ENCODE measurements around the gene COL23A1. TPM values are rescaled to one million over a fixed set of nuclear protein-coding genes. Genes with fewer than 3 reads are reported as not detected.

COL23A1 gene
- total RNA-seq, 2 donors from 2014 or later: 0.17 to 0.19 TPM

DNA sequence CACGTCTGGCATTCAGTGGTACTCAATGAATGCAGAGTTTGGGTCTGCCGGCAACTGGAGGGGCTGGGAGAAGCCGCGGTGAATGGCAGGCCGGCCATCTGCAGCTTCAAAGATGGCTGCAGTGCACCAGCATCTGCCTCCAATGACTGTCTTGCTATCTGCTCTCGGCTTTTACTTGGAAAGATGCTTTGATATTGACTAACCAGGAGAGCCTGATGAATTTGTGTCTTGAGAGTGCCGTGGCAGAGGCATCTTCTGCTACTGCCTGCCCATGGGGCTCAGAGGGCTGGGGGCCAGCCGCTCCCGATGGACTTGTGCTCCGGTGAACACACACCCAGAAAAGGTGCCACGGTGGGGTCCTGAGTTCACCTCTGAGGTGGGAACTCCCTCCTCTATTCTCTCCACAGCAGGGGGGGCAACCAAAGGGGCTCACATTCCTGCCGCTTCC lies 164.5 kb downstream of the COL23A1 start:
- peaks cover 0 to 2% of the 10 kb centered on the region in 2 donors for H3K27me3 Mint-ChIP-seq
- H3K9me3 Mint-ChIP-seq: no peaks in the 10 kb centered on the region
- H3K4me1 Mint-ChIP-seq (ENCODE audit: low read depth in 2 of 2): no peaks in the 10 kb centered on the region
- no peak overlapping the region for H3K27ac Mint-ChIP-seq
- no peak for DNase-seq (ENCODE audit: low spot score)
- H3K36me3 Mint-ChIP-seq: no peaks in the 10 kb centered on the region
- no peak for ATAC-seq
- no peak overlapping the region for H3K4me3 Mint-ChIP-seq

DNA sequence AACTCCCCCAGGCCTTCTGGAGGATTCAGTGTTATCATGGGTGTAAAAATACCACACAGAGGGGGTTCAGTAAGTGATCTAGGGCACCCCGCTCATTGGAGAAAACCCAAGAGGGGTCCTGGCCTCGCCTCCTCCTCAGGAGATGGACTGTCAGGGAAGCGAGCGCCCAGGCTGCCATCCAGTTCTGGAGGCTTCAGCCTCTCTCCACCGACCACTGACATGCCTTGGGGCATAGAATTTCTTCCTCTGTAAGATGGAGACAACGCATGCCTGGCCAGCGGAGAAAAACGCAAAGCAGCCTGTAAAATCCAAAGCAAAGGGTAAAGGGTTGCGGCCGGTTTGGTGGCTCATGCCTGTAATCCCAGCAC lies 165.4 kb downstream of the COL23A1 start:
- peaks cover 0 to 3% of the 10 kb centered on the region in 2 donors for H3K27me3 Mint-ChIP-seq
- H3K36me3 Mint-ChIP-seq: no peaks in the 10 kb centered on the region
- no peak for DNase-seq (ENCODE audit: low spot score)
- H3K27ac Mint-ChIP-seq: no peak overlapping the region
- no peak overlapping the region for H3K4me3 Mint-ChIP-seq
- ATAC-seq: no peak
- no peaks in the 10 kb centered on the region for H3K4me1 Mint-ChIP-seq (ENCODE audit: low read depth in 2 of 2)
- H3K9me3 Mint-ChIP-seq: no peaks in the 10 kb centered on the region

GRCh38 chr5:178423901-178424809 lies 166.0 kb downstream of the COL23A1 start:
- no peak overlapping the region for H3K27ac Mint-ChIP-seq
- ATAC-seq (no peak), DNase-seq (ENCODE audit: low spot score) (no peak)
- H3K36me3 Mint-ChIP-seq: no peaks in the 10 kb centered on the region
- no peaks in the 10 kb centered on the region for H3K4me1 Mint-ChIP-seq (ENCODE audit: low read depth in 2 of 2)
- H3K27me3 Mint-ChIP-seq: peaks cover 0 to 6% of the 10 kb centered on the region in 2 donors
- H3K9me3 Mint-ChIP-seq: no peaks in the 10 kb centered on the region
- H3K4me3 Mint-ChIP-seq: no peak overlapping the region

DNA sequence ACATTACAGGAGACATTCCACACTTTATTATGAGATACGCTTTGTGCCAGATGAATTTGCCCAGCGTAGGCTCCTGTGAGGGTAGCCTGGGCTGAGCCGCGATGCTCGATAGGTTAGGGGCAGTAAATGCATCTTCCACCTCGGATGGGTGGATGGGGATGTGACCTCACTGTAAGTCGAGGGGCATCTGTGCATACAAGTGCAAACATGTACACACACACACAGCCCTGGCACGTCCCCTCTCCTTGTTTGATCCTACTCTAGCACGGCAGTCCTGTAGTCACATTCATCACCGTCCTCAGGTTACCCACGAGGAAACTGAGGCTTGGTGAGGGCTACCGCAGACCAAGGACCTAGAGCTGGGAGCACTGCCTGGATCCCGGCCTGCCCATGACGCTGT lies 166.8 kb downstream of the COL23A1 start:
- ATAC-seq (no peak), DNase-seq (ENCODE audit: low spot score) (no peak)
- Mint-ChIP-seq H3K4me1 (ENCODE audit: low read depth in 2 of 2) (no peaks in the 10 kb centered on the region), H3K9me3 (no peaks in the 10 kb centered on the region), H3K4me3 (no peak overlapping the region), H3K27ac (no peak overlapping the region), H3K27me3 (peaks cover 0 to 6% of the 10 kb centered on the region in 2 donors), H3K36me3 (no peaks in the 10 kb centered on the region)

DNA sequence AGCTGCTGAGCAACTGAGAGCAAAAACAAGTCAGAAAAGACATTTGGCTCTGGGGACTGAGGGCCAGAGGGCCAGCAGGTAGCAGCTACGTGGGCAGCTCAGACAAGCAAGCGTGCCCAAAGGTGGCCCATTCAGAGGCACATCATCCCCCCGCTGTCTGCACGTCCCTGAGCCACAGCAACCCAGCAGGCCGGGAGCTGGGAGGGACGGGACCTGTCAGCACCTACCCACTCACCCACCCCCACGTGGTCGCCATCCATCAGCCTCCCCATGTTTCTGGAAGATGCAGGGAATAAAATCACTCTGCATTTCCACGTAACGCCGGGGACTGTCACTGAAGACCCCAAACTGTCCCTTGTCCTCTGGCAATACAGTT lies 167.8 kb downstream of the COL23A1 start:
- no peak for DNase-seq (ENCODE audit: low spot score)
- Mint-ChIP-seq H3K9me3 (no peaks in the 10 kb centered on the region), H3K36me3 (no peaks in the 10 kb centered on the region), H3K27me3 (peaks cover 1 to 9% of the 10 kb centered on the region in 2 donors), H3K27ac (no peak overlapping the region), H3K4me1 (ENCODE audit: low read depth in 2 of 2) (peaks cover 0 to 1% of the 10 kb centered on the region in 2 donors), H3K4me3 (no peak overlapping the region)
- ATAC-seq: no peak

- Mint-ChIP-seq H3K4me1 (ENCODE audit: low read depth in 2 of 2) (peaks cover 0 to 4% of the 10 kb centered on the region in 2 donors), H3K9me3 (no peaks in the 10 kb centered on the region), H3K27ac (no peak overlapping the region), H3K27me3 (peaks cover 6 to 14% of the 10 kb centered on the region in 2 donors), H3K36me3 (no peaks in the 10 kb centered on the region), H3K4me3 (no peak overlapping the region)
- DNase-seq (ENCODE audit: low spot score) (no peak), ATAC-seq (no peak)
Observed at GRCh38 chr5:178421699-178422399, 168.3 kb downstream of the COL23A1 start.

DNA sequence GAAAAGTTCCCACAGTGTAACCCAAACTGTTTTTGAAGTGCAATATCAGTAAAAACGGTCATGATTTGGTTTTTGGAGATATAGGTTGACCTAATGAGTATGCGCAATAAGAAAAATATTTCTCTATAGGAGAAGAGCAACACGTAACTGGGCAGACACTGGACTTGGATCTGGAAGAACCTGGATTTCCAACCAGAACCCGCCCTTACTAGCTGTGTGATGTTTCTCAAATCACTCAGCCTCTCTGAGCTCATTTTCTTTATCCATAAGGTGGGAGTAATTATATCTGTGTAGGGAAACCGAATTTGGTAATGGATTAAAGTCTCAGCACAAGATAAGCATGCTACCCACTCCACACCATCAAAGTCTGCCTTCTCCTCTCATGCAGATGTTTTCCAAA lies 169.1 kb downstream of the COL23A1 start:
- ATAC-seq: no peak
- Mint-ChIP-seq H3K27me3 (peaks cover 8 to 14% of the 10 kb centered on the region in 2 donors), H3K4me3 (no peak overlapping the region), H3K4me1 (ENCODE audit: low read depth in 2 of 2) (peaks cover 0 to 4% of the 10 kb centered on the region in 2 donors), H3K9me3 (no peaks in the 10 kb centered on the region), H3K36me3 (no peaks in the 10 kb centered on the region), H3K27ac (no peak overlapping the region)
- no peak for DNase-seq (ENCODE audit: low spot score)

DNA sequence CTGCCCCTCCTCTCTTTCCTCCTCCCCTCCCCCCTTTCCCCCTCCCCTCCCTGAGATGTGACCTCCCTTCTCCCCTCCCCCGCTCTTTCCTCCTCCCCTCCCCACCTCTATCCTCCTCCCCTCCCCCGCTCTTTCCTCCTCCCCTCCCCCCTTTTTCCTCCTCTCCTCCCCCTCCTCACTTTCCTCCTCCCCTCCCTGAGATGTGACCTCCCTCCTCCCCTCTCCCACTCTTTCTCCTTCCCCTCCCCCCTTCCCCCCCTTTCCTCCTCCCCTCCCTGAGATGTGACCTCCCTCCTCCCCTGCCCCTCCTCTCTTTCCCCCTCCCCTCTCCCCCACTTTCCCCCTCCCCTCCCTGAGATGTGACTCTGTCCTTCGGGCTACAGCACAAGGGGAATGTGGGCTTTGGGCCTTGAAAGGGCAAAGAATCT lies 169.8 kb downstream of the COL23A1 start:
- no peak overlapping the region for H3K27ac Mint-ChIP-seq
- no peaks in the 10 kb centered on the region for H3K9me3 Mint-ChIP-seq
- H3K4me3 Mint-ChIP-seq: no peak overlapping the region
- H3K36me3 Mint-ChIP-seq: no peaks in the 10 kb centered on the region
- ATAC-seq: no peak
- H3K27me3 Mint-ChIP-seq: peaks cover 8 to 14% of the 10 kb centered on the region in 2 donors
- DNase-seq (ENCODE audit: low spot score): no peak
- H3K4me1 Mint-ChIP-seq (ENCODE audit: low read depth in 2 of 2): peaks cover 0 to 4% of the 10 kb centered on the region in 2 donors

DNA sequence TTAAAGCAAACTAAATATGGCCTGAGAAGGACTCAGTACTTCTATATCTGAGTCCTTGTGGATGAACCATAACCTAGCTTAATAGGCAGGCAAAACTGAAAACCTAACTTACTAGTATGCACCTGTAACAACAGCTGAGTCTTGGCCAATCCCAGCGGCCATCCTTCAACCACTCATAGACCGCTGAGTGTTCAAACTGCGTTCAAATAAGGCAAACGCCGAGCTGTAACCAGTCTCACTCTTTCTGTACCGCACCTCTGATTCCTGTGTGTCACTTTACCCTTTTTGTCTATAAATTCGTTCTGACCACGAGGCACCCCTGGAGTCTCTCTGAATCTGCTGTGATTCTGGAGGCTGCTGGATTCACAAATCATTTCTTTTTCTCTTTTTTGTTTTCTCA lies 170.5 kb downstream of the COL23A1 start:
- no peak overlapping the region for H3K27ac Mint-ChIP-seq

GRCh38 chr5:178419196-178419595 lies 171.0 kb downstream of the COL23A1 start:
- no peaks in the 10 kb centered on the region for H3K36me3 Mint-ChIP-seq
- peaks cover 8 to 14% of the 10 kb centered on the region in 2 donors for H3K27me3 Mint-ChIP-seq
- H3K4me3 Mint-ChIP-seq: no peak overlapping the region
- ATAC-seq (no peak), DNase-seq (ENCODE audit: low spot score) (no peak)
- peaks cover 0 to 4% of the 10 kb centered on the region in 2 donors for H3K4me1 Mint-ChIP-seq (ENCODE audit: low read depth in 2 of 2)
- no peaks in the 10 kb centered on the region for H3K9me3 Mint-ChIP-seq
- H3K27ac Mint-ChIP-seq: no peak overlapping the region

More for the DNA sequence above, 170.5 kb downstream of the COL23A1 start:
- DNase-seq (ENCODE audit: low spot score) (no peak), ATAC-seq (no peak)
- peaks cover 8 to 14% of the 10 kb centered on the region in 2 donors for H3K27me3 Mint-ChIP-seq
- H3K9me3 Mint-ChIP-seq: no peaks in the 10 kb centered on the region
- peaks cover 0 to 4% of the 10 kb centered on the region in 2 donors for H3K4me1 Mint-ChIP-seq (ENCODE audit: low read depth in 2 of 2)
- H3K4me3 Mint-ChIP-seq: no peak overlapping the region
- H3K36me3 Mint-ChIP-seq: no peaks in the 10 kb centered on the region

- Mint-ChIP-seq H3K4me1 (ENCODE audit: low read depth in 2 of 2) (peaks cover 0 to 4% of the 10 kb centered on the region in 2 donors), H3K27me3 (peaks cover 9 to 14% of the 10 kb centered on the region in 2 donors), H3K27ac (no peak overlapping the region), H3K9me3 (no peaks in the 10 kb centered on the region), H3K4me3 (no peak overlapping the region), H3K36me3 (no peaks in the 10 kb centered on the region)
- DNase-seq (ENCODE audit: low spot score) (no peak), ATAC-seq (no peak)
Observed at GRCh38 chr5:178418471-178419010, 171.7 kb downstream of the COL23A1 start.

DNA sequence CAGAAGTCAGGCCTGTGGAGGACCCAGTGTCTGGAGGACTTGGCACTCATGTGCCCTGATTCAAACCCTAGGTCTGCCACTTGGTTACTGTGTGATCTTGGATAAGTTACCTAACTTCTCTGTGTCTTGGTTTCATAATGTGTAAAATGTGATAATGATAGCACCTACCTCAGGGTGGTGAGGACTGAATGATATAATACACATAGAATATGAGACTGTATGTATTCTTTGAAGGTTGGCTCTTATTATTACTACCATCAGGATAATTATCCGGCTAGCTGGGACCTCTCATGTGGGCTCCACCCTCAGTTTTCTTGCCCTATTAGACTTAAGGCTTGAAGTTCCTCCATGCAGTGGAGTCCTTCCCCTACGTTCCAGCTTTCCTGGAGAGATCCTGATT lies 172.2 kb downstream of the COL23A1 start:
- Mint-ChIP-seq H3K27me3 (peaks cover 12 to 14% of the 10 kb centered on the region in 2 donors), H3K4me1 (ENCODE audit: low read depth in 2 of 2) (peaks cover 0 to 4% of the 10 kb centered on the region in 2 donors), H3K4me3 (no peak overlapping the region), H3K27ac (no peak overlapping the region), H3K9me3 (no peaks in the 10 kb centered on the region), H3K36me3 (no peaks in the 10 kb centered on the region)
- DNase-seq (ENCODE audit: low spot score) (no peak), ATAC-seq (no peak)

DNA sequence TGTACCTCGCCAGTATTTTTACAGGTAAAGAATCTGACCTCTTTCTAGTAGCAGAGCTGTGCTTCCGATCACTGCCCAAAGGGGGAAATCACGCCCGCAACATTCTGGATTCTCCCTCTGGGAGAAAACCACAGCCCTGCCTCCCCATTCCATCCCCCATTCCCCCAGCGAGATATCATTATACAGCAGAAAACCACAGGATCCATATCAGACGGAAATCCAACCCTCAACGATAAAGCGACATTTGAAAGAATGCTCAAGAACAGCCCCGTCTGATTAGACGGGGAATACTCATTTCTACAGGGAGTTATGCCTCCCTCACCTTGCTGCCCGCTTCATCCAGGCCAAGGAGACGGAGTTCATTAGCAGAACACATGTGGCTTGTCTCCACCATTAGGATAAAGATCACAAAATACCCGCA lies 172.8 kb downstream of the COL23A1 start:
- DNase-seq (ENCODE audit: low spot score): no peak
- no peak for ATAC-seq
- no peaks in the 10 kb centered on the region for H3K9me3 Mint-ChIP-seq
- H3K27ac Mint-ChIP-seq: no peak overlapping the region
- peaks cover 12 to 20% of the 10 kb centered on the region in 2 donors for H3K27me3 Mint-ChIP-seq
- no peak overlapping the region for H3K4me3 Mint-ChIP-seq
- H3K4me1 Mint-ChIP-seq (ENCODE audit: low read depth in 2 of 2): peaks cover 0 to 4% of the 10 kb centered on the region in 2 donors
- no peaks in the 10 kb centered on the region for H3K36me3 Mint-ChIP-seq

DNA sequence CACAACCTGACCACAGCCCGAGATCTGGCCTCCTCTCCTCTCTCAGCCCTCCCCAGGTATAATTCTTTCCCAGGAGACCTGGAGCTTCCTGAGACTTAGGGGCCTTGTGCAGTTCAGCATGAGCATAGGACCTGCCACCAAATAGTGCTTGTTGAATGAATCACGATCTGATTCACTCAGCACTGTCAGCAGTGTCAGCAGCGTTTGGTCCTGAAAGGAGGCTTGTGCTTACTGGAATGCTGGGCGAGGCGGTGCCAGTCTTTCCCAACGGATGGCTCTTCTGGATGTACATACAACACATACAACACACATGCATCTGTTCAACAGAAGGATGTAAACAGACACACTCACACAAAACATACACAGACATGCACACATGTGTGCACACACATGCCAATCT lies 173.3 kb downstream of the COL23A1 start:
- Mint-ChIP-seq H3K36me3 (no peaks in the 10 kb centered on the region), H3K27me3 (peaks cover 12 to 21% of the 10 kb centered on the region in 2 donors), H3K9me3 (no peaks in the 10 kb centered on the region), H3K27ac (no peak overlapping the region), H3K4me3 (no peak overlapping the region), H3K4me1 (ENCODE audit: low read depth in 2 of 2) (peaks cover 0 to 4% of the 10 kb centered on the region in 2 donors)
- ATAC-seq (no peak), DNase-seq (ENCODE audit: low spot score) (no peak)
